ENCODE results near the gene PRKCA. TPM values are rescaled to one million over a fixed set of nuclear protein-coding genes. Genes with fewer than 3 reads are reported as not detected.

The PRKCA gene
- total RNA-seq, 4 donors from 2014 or later = 3.9 to 12.1 (median 7.0) TPM

- TF ChIP-seq, protein P1, sequence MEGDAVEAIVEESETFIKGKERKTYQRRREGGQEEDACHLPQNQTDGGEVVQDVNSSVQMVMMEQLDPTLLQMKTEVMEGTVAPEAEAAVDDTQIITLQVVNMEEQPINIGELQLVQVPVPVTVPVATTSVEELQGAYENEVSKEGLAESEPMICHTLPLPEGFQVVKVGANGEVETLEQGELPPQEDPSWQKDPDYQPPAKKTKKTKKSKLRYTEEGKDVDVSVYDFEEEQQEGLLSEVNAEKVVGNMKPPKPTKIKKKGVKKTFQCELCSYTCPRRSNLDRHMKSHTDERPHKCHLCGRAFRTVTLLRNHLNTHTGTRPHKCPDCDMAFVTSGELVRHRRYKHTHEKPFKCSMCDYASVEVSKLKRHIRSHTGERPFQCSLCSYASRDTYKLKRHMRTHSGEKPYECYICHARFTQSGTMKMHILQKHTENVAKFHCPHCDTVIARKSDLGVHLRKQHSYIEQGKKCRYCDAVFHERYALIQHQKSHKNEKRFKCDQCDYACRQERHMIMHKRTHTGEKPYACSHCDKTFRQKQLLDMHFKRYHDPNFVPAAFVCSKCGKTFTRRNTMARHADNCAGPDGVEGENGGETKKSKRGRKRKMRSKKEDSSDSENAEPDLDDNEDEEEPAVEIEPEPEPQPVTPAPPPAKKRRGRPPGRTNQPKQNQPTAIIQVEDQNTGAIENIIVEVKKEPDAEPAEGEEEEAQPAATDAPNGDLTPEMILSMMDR (IDR thresholded peaks at IDR 0.05; ENCODE audit: low read depth) = no peak
Observed at GRCh38 chr17:66398617-66399016, 96.2 kb downstream of the PRKCA start.

DNA sequence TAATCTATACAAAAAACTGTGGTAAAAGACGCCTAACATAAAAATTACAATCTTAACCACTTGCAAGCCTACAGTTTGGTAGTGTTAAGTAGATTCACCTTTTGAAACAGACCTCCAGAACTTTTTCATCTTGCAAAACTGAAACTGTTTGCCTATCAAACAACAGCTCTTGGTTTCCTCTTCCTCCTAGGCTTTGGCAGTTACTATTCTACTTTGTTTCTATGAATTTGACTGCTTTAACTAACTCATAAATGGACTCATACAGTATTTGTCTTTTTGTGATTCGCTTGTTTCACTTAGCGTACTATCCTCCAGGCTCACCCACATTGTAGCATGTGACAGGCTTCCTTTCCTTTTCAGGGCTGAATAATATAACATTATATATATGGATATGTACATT, 97.0 kb downstream of the PRKCA start:
- TF ChIP-seq, protein P1 (IDR thresholded peaks at IDR 0.05; ENCODE audit: low read depth) = no peak

- TF ChIP-seq, protein P1 (IDR thresholded peaks at IDR 0.05; ENCODE audit: low read depth) = no peak
Observed at GRCh38 chr17:66400698-66401097, 98.3 kb downstream of the PRKCA start.

GRCh38 chr17:66401364-66401763, 99.0 kb downstream of the PRKCA start:
- TF ChIP-seq, protein P1 (IDR thresholded peaks at IDR 0.05; ENCODE audit: low read depth) = no peak

GRCh38 chr17:66403846-66404556, 101.6 kb downstream of the PRKCA start:
- TF ChIP-seq, protein P1 (IDR thresholded peaks at IDR 0.05; ENCODE audit: low read depth) = no peak

- TF ChIP-seq, protein P1 (IDR thresholded peaks at IDR 0.05; ENCODE audit: low read depth) = no peak
Observed at GRCh38 chr17:66405836-66406677, 103.6 kb downstream of the PRKCA start.
